Measurements from ENCODE around the gene KLC1. TPM values are rescaled to one million over a fixed set of nuclear protein-coding genes. Genes with fewer than 3 reads are reported as not detected.
"Not testable (repeated sequence)": the region's sequence is repeated elsewhere in the genome, so short reads cannot be mapped to it uniquely, and the experiment has no call there.

KLC1 gene
- total and polyA plus RNA-seq, 8 donors: 56.5 to 522 (median 123) TPM

DNA sequence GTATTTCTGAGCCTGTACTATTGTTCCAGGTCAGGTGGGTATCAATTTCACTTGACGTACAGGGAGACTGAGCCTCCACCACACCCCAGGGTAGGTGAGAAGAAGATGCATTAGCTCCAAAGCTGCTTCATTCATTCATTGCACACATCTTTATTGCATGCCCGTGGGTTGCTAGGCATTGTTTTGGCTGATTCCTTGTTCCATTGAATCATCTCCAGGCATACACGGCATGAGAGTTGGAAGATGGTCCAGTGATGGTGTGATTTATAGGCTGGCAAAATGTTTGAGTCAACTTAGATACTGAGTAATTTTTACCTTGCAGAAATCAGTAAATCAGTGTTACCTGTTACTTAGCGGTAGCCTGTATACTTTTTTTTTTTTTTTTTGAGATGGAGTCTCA is 21.2 kb downstream of the KLC1 start:
- TF ChIP-seq, protein P1, sequence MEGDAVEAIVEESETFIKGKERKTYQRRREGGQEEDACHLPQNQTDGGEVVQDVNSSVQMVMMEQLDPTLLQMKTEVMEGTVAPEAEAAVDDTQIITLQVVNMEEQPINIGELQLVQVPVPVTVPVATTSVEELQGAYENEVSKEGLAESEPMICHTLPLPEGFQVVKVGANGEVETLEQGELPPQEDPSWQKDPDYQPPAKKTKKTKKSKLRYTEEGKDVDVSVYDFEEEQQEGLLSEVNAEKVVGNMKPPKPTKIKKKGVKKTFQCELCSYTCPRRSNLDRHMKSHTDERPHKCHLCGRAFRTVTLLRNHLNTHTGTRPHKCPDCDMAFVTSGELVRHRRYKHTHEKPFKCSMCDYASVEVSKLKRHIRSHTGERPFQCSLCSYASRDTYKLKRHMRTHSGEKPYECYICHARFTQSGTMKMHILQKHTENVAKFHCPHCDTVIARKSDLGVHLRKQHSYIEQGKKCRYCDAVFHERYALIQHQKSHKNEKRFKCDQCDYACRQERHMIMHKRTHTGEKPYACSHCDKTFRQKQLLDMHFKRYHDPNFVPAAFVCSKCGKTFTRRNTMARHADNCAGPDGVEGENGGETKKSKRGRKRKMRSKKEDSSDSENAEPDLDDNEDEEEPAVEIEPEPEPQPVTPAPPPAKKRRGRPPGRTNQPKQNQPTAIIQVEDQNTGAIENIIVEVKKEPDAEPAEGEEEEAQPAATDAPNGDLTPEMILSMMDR (IDR thresholded peaks at IDR 0.05): no peak
- TF ChIP-seq POLR2A (IDR thresholded peaks at IDR 0.05) (no peak), POLR2AphosphoS5 (IDR thresholded peaks at IDR 0.05) (no peak), EP300 (IDR thresholded peaks at IDR 0.05) (no peak)
- peaks cover 19 to 60% (median 42%) of the 10 kb centered on the region in 4 donors for H3K4me1 ChIP-seq
- H3K36me3 ChIP-seq: peaks cover 11 to 32% (median 18%) of the 10 kb centered on the region in 4 donors
- intact Hi-C loops (cut with DNase I; ENCODE audit: low total_unique reads): no loop called here
- WGBS, 5 donors: 81 to 85% (median 83%) methylated on average over 4 of the region's 4 CpGs
- H3K9me3 ChIP-seq: no peaks in the 10 kb centered on the region
- no peak overlapping the region for H3K4me3 ChIP-seq
- no peak for DNase-seq
- no peaks in the 10 kb centered on the region for H3K27me3 ChIP-seq
- H3K27ac ChIP-seq: no peak overlapping the region

DNA sequence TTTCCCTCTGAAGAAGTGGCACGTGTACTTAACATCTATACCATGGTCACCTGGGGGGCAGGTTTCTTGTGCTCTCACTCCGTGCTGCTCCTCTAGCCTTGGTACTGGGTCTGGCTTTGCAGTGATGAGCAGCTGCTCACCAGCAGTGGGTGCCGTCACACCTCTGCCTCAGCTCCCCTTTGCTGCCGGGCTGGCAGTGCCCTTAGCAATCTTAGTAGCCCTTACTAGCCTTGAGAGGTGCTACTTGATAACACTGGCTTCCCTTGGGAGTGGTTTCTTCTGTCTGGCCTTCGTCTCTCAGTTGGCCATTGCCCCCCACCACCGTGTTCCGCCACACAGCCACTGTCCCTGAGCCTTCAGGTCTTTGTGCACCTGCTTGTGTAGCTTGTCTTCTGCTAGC is 22.6 kb downstream of the KLC1 start:
- Histone ChIP-seq H3K27ac (no peak overlapping the region), H3K4me3 (no peak overlapping the region), H3K4me1 (peaks cover 19 to 61% (median 39%) of the 10 kb centered on the region in 4 donors), H3K9me3 (no peaks in the 10 kb centered on the region), H3K27me3 (no peaks in the 10 kb centered on the region), H3K36me3 (peaks cover 23 to 44% (median 32%) of the 10 kb centered on the region in 4 donors)
- no peak for DNase-seq
- WGBS, 5 donors: 71 to 79% (median 74%) methylated on average over 7 of the region's 7 CpGs
- TF ChIP-seq, protein P1 (IDR thresholded peaks at IDR 0.05): no peak
- TF ChIP-seq POLR2AphosphoS5 (IDR thresholded peaks at IDR 0.05) (no peak), EP300 (IDR thresholded peaks at IDR 0.05) (no peak), POLR2A (IDR thresholded peaks at IDR 0.05) (no peak)
- intact Hi-C loops (cut with DNase I; ENCODE audit: low total_unique reads): no loop called here

DNA sequence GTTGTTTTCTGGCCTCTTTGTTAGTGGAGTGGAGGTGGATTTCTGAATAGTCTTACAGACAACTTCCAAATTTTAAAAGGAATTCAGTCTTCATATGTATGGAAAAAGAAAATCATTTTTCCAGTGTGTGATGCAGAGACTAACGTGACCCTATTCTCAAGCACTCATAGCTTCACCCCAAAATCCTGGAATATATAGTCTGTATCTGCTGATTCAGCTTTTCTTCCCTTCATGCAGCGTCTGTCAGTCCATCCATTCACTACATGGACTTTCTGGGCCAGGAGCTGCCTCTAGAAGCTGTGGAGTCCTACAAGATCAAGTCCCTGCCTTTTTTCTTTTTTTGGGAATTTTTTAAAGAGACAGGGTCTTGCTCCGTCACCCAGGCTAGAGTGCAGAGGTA is 23.8 kb downstream of the KLC1 start:
- WGBS, 5 donors: 74 to 90% (median 88%) methylated on average over 3 of the region's 3 CpGs
- no peak overlapping the region for H3K4me3 ChIP-seq
- peak overlapping the region in 2 of 5 donors; percentile 19 to 68 for H3K27ac ChIP-seq
- TF ChIP-seq EP300 (IDR thresholded peaks at IDR 0.05) (no peak), POLR2A (IDR thresholded peaks at IDR 0.05) (no peak), POLR2AphosphoS5 (IDR thresholded peaks at IDR 0.05) (no peak)
- TF ChIP-seq, protein P1 (IDR thresholded peaks at IDR 0.05): no peak
- H3K4me1 ChIP-seq: peaks cover 19 to 71% (median 43%) of the 10 kb centered on the region in 4 donors
- no peaks in the 10 kb centered on the region for H3K27me3 ChIP-seq
- peaks cover 35 to 56% (median 44%) of the 10 kb centered on the region in 4 donors for H3K36me3 ChIP-seq
- H3K9me3 ChIP-seq: no peaks in the 10 kb centered on the region
- no peak for DNase-seq
- intact Hi-C loops (cut with DNase I; ENCODE audit: low total_unique reads): no loop called here

DNA sequence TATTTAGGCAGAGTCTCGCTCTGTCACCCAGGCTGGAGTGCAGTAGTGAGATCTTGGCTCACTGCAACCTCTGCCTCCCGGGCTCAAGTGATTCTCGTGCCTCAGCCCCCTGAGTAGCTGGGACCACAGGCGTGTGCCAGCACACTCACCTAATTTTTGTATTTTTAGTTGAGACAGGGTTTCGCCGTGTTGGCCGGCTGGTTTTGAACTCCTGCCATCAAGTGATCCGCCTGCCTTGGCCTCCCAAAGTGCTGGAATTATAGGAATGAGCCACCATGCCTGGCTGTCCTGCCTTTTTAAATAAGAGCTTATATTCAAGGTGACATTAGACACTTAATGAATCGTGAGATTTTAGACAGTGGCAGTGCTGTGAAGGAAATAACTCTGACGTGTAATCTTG is 24.3 kb downstream of the KLC1 start:
- peak overlapping the region in 2 of 5 donors; percentile 19 to 68 for H3K27ac ChIP-seq
- 58 to 68% (median 67%) methylated on average over 10 of the region's 10 CpGs for WGBS, 5 donors
- H3K9me3 ChIP-seq; H3K4me3 ChIP-seq; DNase-seq; H3K27me3 ChIP-seq; intact Hi-C loops (cut with DNase I; ENCODE audit: low total_unique reads): not testable (repeated sequence)
- peaks cover 40 to 59% (median 49%) of the 10 kb centered on the region in 4 donors for H3K36me3 ChIP-seq
- H3K4me1 ChIP-seq: peaks cover 19 to 73% (median 43%) of the 10 kb centered on the region in 4 donors

DNA sequence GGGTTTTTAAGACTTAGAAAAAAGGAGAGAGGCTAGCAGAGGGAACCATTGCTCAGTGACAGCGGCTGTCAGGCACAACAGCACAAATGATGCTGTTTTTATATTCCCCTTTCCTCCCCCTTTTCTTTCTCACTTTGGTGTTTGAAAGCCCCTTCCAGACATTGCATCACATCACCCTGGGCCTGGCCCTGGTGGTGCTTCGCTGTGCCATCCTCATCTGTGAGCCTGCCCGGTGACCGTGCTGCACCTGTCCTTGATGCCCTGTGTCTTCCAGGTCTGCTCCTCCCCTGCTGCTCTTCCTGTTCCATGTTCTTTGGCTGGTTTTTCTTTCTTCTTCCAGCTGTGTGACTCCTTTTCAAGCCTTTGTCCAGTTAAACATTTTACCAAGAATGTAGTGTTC is 24.8 kb downstream of the KLC1 start:
- Histone ChIP-seq H3K4me1 (peaks cover 19 to 73% (median 43%) of the 10 kb centered on the region in 4 donors), H3K36me3 (peaks cover 40 to 59% (median 50%) of the 10 kb centered on the region in 4 donors), H3K9me3 (no peaks in the 10 kb centered on the region), H3K27ac (peak overlapping the region in 3 of 5 donors; percentile 19 to 68 (median 35)), H3K27me3 (no peaks in the 10 kb centered on the region), H3K4me3 (no peak overlapping the region)
- no peak for TF ChIP-seq POLR2AphosphoS5 (IDR thresholded peaks at IDR 0.05)
- no peak for TF ChIP-seq EP300 (IDR thresholded peaks at IDR 0.05)
- TF ChIP-seq, protein P1 (IDR thresholded peaks at IDR 0.05): no peak
- no peak for TF ChIP-seq POLR2A (IDR thresholded peaks at IDR 0.05)
- no peak for DNase-seq
- intact Hi-C loops (cut with DNase I; ENCODE audit: low total_unique reads): no loop called here
- WGBS, 5 donors: 76 to 92% (median 88%) methylated on average over 4 of the region's 4 CpGs
